Progenitor cell of endocrine pancreas (in vitro differentiated cells): Measurements from ENCODE around the gene CDK4. TPM values are rescaled to one million over a fixed set of nuclear protein-coding genes. Genes with fewer than 3 reads are reported as not detected.
A peak's percentile ranks its signal among the peaks of the same experiment; 100 is the strongest.

Experiments
- DNase-seq: peaks from one replicate; pipeline ENCODE4 v3.0.0; 2021; ENCODE audit warnings: low spot score; ENCODE audit not compliant: unreplicated experiment
- H3K27ac Mint-ChIP-seq: 2 replicates; pipeline ENCODE4 v1.8.0; 2021; ENCODE audit warnings: mild to moderate bottlenecking, moderate library complexity, mixed read lengths
- H3K27me3 Mint-ChIP-seq: 2 replicates; pipeline ENCODE4 v1.8.0; 2021; ENCODE audit warnings: mixed read lengths
- H3K36me3 Mint-ChIP-seq: 2 replicates; pipeline ENCODE4 v1.8.0; 2022; ENCODE audit warnings: mixed read lengths; ENCODE audit not compliant: insufficient read depth
- H3K4me1 Mint-ChIP-seq: 2 replicates; pipeline ENCODE4 v1.8.0; 2021; ENCODE audit warnings: low read depth, mixed read lengths
- H3K4me3 Mint-ChIP-seq: 2 replicates; pipeline ENCODE4 v1.8.0; 2021; ENCODE audit warnings: low read depth, mild to moderate bottlenecking, moderate library complexity, mixed read lengths
- H3K9me3 Mint-ChIP-seq: 2 replicates; pipeline ENCODE4 v1.8.0; 2021; ENCODE audit warnings: low read depth, mixed read lengths
- CTCF ChIP-seq: fragments of 200-600 bp; sonication (generic); IDR thresholded peaks from one replicate; pipeline ENCODE4 v1.5.0; 2021; ENCODE audit warnings: antibody characterized with exemption, mild to moderate bottlenecking; ENCODE audit not compliant: unreplicated experiment
- total RNA-seq: library from RNA; stranded (reverse); gene quantifications from 2 replicates; pipeline ENCODE4 v1.2.1, GENCODE V29; 2021

Gene CDK4
- total RNA-seq, 1 donor from 2014 or later: 208 TPM

- H3K27ac Mint-ChIP-seq: no peak overlapping the region
- H3K4me3 Mint-ChIP-seq: no peak overlapping the region
- no peaks in the 10 kb centered on the region for H3K36me3 Mint-ChIP-seq
- no peak for TF ChIP-seq CTCF
- DNase-seq: no peak
- H3K9me3 Mint-ChIP-seq: no peaks in the 10 kb centered on the region
- H3K27me3 Mint-ChIP-seq: peaks cover 60% of the 10 kb centered on the region
- peaks cover 16% of the 10 kb centered on the region for H3K4me1 Mint-ChIP-seq
These were observed 11.3 kb downstream of the CDK4 start for GRCh38 chr12:57740656-57741412.

- no peak overlapping the region for H3K4me3 Mint-ChIP-seq
- H3K36me3 Mint-ChIP-seq: no peaks in the 10 kb centered on the region
- H3K27ac Mint-ChIP-seq: no peak overlapping the region
- H3K27me3 Mint-ChIP-seq: peaks cover 68% of the 10 kb centered on the region
- H3K9me3 Mint-ChIP-seq: no peaks in the 10 kb centered on the region
- H3K4me1 Mint-ChIP-seq: peaks cover 15% of the 10 kb centered on the region
- no peak for TF ChIP-seq CTCF
- DNase-seq: no peak
These were observed 12.1 kb downstream of the CDK4 start for GRCh38 chr12:57739914-57740538.

GRCh38 chr12:57739387-57739786 is 12.7 kb downstream of the CDK4 start:
- peaks cover 21% of the 10 kb centered on the region for H3K4me1 Mint-ChIP-seq
- no peaks in the 10 kb centered on the region for H3K36me3 Mint-ChIP-seq
- no peak for DNase-seq
- no peak for TF ChIP-seq CTCF
- peaks cover 74% of the 10 kb centered on the region for H3K27me3 Mint-ChIP-seq
- H3K27ac Mint-ChIP-seq: no peak overlapping the region
- H3K9me3 Mint-ChIP-seq: no peaks in the 10 kb centered on the region
- peak overlapping the region; percentile 65 for H3K4me3 Mint-ChIP-seq

GRCh38 chr12:57738661-57739237 is 13.4 kb downstream of the CDK4 start, which contains the start of gene AGAP2:
TSS of gene AGAP2 (minus strand) at chr12:57738742. CDS start at chr12:57738246, 496 bp downstream.
- H3K27ac Mint-ChIP-seq: no peak within 1 kb of the TSS

More at GRCh38 chr12:57738661-57739237, 13.4 kb downstream of the CDK4 start, which contains the start of gene AGAP2:
- Mint-ChIP-seq H3K36me3 (no peaks in the 10 kb centered on the region), H3K27me3 (peaks cover 75% of the 10 kb centered on the region), H3K4me1 (peaks cover 21% of the 10 kb centered on the region), H3K9me3 (no peaks in the 10 kb centered on the region), H3K4me3 (peak within 1 kb of the TSS; percentile 65)
- DNase-seq: no peak
- no peak for TF ChIP-seq CTCF
